Ascending aorta (tissue), 2 donors: ENCODE results near the gene SULT1A2. TPM values are rescaled to one million over a fixed set of nuclear protein-coding genes. Genes with fewer than 3 reads are reported as not detected.
A peak's percentile ranks its signal among the peaks of the same experiment; 100 is the strongest.
"Not testable (repeated sequence)": the region's sequence is repeated elsewhere in the genome, so short reads cannot be mapped to it uniquely, and the experiment has no call there.

Source experiments
- DNase-seq, 2 donors: peaks; one replicate each; pipeline ENCODE4 v3.0.0-alpha.2; 2019; ENCODE audit warnings: low spot score in 2 of 2
- H3K27ac ChIP-seq, 2 donors: fragments of 200-600 bp; sonication (generic); one replicate each; pipeline ENCODE4 v1.5.1; 2016 to 2017; ENCODE audit warnings: mild to moderate bottlenecking in 1 of 2
- H3K27me3 ChIP-seq: fragments of 200-600 bp; sonication (generic); one replicate; pipeline ENCODE4 v1.5.1; 2017
- H3K36me3 ChIP-seq, 2 donors: fragments of 200-600 bp; sonication (generic); one replicate each; pipeline ENCODE4 v1.5.1; 2016
- H3K4me1 ChIP-seq, 2 donors: fragments of 200-600 bp; sonication (generic); one replicate each; pipeline ENCODE4 v1.5.1; 2016 to 2017; ENCODE audit warnings: mild to moderate bottlenecking in 1 of 2
- H3K4me3 ChIP-seq, 2 donors: fragments of 200-600 bp; sonication (generic); one replicate each; pipeline ENCODE4 v1.5.1; 2016 to 2017; ENCODE audit warnings: mild to moderate bottlenecking in 1 of 2
- H3K9me3 ChIP-seq, 2 donors: fragments of 200-600 bp; sonication (generic); one replicate each; pipeline ENCODE4 v1.5.1; 2016
- intact Hi-C: fragments of 100-400 bp; cut with DNase I; formaldehyde crosslinking; loops from one replicate; pipeline ENCODE4 v1.15.1; 2023
- total RNA-seq: library from RNA; depleted of rRNA; stranded (reverse); fragments of >200 nt; gene quantifications from one replicate; pipeline ENCODE4 v1.1.0, GENCODE V29; 2016
- TF ChIP-seq, protein P1 (sequence below), 3 experiments: fragments of 200-600 bp in 2 of 3; fragments of 450-650 bp in 1 of 3; sonication (generic) in 2 of 3; IDR thresholded peaks; one replicate each; pipeline ENCODE4 v1.5.1; 2016 to 2019; ENCODE audit warnings: antibody characterized with exemption in 3 of 3, mild to moderate bottlenecking in 1 of 3, moderate library complexity in 1 of 3

SULT1A2 gene
- total RNA-seq, 1 donor from 2014 or later, result 4.3 TPM

DNA sequence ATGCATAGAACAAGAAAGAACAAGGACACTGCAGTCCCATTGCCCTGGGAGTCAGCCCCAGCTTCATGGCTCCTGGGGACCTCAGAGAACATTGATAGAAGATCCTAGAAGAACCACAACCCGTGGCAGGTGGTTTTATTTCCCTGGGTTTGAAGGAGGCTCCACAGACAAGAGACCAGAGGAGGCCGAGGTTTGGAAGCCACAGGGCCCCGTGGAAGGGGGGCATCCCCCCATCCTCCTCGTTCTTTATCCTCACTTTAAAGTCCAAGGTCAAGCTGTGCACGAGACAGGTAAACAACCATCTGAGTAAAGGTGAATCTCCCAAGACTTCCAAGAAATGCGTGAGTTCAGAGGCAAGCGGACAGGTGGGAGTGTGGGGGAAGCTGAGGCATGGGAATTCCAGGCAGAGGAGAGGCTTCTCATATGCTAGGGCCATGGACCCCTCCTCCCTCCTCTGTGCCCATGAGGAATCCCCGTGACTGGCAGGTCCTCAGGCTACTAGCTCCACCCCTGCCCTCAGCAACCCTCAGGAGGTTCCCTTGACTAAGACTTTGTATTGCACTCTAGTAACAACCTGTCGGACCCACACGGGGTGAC lies 13.8 kb upstream of the SULT1A2 start:
- intact Hi-C loops, result no loop called here
- Histone ChIP-seq H3K9me3 (no peaks in the 10 kb centered on the region), H3K4me1 (no peaks in the 10 kb centered on the region), H3K36me3 (no peaks in the 10 kb centered on the region), H3K27me3 (no peaks in the 10 kb centered on the region), H3K4me3 (no peak overlapping the region), H3K27ac (no peak overlapping the region)
- TF ChIP-seq, protein P1, sequence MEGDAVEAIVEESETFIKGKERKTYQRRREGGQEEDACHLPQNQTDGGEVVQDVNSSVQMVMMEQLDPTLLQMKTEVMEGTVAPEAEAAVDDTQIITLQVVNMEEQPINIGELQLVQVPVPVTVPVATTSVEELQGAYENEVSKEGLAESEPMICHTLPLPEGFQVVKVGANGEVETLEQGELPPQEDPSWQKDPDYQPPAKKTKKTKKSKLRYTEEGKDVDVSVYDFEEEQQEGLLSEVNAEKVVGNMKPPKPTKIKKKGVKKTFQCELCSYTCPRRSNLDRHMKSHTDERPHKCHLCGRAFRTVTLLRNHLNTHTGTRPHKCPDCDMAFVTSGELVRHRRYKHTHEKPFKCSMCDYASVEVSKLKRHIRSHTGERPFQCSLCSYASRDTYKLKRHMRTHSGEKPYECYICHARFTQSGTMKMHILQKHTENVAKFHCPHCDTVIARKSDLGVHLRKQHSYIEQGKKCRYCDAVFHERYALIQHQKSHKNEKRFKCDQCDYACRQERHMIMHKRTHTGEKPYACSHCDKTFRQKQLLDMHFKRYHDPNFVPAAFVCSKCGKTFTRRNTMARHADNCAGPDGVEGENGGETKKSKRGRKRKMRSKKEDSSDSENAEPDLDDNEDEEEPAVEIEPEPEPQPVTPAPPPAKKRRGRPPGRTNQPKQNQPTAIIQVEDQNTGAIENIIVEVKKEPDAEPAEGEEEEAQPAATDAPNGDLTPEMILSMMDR (IDR thresholded peaks at IDR 0.05), result no peak
- no peak for DNase-seq

DNA sequence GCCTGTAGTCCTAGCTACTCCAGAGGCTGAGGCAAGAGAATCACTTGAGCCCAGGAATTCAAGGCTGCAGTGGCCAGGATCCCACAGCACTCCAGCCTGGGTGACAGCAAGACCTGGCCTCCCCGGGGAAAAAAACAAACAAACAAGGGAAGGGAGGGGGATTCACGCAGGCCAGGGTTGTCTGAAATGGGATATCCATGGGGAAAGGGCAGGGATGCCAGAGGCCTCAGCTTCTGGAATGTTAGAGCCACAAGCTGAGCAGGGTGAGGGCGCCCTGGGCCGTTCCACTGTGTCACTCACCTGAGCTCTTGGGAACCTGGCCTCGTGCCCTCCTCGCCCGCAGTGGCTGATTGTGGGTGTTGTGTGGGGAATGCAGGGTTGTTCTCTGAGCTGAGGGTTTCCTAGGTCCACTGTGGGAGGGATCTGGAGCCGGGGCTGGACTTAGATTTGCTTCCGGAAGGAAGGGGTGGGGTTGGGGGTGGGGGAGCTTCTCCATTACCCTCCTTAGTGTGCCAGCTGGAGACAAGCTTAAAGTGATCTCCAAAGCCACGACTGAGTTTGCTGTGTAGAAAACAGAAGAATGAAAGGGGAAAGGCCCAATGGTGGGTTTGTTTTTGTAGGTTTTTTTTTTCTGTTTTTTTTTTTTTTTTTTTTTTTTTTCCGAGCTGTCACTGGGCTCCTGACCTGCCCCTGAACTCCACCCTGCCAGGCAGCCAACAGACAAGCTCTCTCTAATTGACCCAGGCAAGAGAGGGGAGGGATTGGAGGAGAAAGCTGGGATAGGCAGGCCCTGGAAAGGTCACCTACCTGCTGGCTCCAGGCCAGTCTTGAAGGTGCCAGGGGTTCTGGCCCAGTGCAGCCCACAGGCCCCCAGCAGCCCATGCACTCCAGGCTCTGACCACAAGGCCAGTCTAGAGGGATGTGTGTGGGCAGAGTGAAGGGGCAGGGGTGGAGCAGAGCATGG lies 13.1 kb upstream of the SULT1A2 start, which contains the start of gene SULT1A1:
Gene SULT1A1 (minus strand): TSS at position 414 of the 964 bp plus-strand sequence. CDS start 1,189 bp downstream, outside the sequence.
- Histone ChIP-seq H3K4me1 (no peaks in the 10 kb centered on the region), H3K27me3 (no peaks in the 10 kb centered on the region), H3K4me3 (peak within 1 kb of the TSS; percentile 34 to 44), H3K27ac (no peak within 1 kb of the TSS), H3K36me3 (no peaks in the 10 kb centered on the region), H3K9me3 (no peaks in the 10 kb centered on the region)
- TF ChIP-seq, protein P1 (IDR thresholded peaks at IDR 0.05), result no peak
- intact Hi-C loops, result no loop called here
- peak in 1 of 2 donors; percentile 77 for DNase-seq

DNA sequence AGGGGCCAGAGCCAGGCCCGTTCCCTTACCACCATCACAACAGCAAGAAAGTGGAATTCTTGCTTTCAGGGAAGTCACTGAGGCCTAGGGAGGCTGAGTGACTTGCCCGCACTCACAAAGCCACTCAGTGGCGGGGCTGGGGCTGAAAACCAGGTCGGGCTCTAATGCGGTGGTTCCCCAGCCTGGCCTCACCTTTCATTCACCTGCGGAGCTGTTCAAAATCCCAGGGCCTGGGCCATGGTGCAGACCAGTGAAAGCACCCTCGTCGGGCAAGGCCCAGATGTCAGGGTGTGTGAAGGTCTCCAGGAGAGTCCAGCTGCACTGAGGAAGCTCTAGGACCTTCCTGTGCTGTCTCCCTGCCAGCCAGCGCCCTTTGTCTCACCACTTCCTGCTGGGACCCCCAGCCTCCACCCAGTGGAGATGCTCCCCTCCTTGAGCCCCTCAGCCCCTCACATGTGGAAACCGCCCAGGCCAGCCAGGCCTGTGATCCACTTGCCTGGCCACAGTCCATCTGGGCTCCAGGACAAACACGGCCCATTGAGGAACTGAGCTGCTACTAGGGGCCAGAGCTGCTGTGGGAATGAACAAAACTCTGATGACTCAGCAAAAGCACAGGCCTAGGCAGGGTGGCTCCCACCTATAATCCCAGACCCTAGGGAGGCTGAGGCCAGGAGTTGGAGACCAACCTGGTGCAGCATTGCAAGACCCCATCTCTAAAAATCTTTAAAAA lies 12.2 kb upstream of the SULT1A2 start:
- H3K4me3 ChIP-seq, result peak overlapping the region; percentile 34 to 44
- H3K4me1 ChIP-seq, intact Hi-C loops, H3K36me3 ChIP-seq, H3K27ac ChIP-seq, H3K27me3 ChIP-seq, H3K9me3 ChIP-seq, DNase-seq: not testable (repeated sequence)

DNA sequence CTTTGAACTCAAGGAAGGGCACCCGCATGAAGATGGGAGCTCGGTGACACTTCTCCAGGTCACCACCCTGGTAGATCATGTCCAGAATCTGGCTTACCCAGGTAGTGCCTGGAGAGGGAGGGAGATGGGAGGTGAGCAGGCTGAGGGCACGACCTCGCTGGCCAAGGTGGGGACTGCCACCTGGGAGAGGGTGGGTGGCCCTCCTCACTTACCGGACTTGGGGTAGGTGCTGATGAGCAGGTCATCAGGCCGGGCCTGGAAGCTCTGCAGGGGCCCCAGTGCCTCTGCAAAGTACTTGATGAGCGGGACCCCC lies 11.6 kb upstream of the SULT1A2 start:
- H3K9me3 ChIP-seq, H3K4me3 ChIP-seq, H3K27ac ChIP-seq, DNase-seq, H3K27me3 ChIP-seq, H3K4me1 ChIP-seq, H3K36me3 ChIP-seq, intact Hi-C loops: not testable (repeated sequence)

DNA sequence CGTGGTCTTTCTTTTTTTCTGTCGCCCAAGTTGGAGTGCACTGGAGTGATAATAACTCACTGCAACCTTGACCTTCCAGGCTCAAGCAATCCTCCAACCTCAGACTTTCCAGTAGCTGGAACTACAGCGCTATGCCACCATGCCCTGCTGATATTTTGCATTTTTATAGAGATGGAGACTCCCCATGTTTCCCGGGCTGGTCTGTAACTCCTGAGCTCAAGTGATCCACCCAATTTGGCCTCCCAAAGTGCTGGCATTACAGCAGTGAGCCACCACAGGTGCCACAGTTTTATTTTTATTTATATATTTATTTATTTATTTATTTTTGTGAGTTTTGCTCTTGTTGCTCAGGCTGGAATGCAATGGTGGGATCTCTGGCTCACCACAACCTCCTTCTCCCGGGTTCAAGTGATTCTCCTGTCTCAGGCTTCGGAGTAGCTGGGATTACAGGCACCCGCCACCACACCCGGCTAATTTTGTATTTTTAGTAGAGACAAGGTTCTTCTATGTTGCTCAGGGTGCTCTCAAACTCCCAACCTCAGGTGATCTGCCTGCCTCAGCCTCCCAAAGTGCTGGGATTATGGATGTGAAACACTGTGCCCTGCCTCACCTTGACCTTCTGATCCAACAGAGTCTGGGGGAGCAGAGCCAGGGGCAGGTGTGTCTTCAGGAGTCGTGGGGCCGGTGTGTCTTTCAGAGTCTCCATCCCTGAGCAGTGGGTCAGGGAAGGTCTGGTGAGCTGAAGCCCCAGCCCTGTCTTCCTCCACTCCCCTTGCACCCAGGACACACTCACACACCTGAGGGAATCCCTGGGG lies 11.0 kb upstream of the SULT1A2 start:
- H3K4me1 ChIP-seq, H3K36me3 ChIP-seq, intact Hi-C loops, H3K27me3 ChIP-seq, H3K4me3 ChIP-seq, H3K27ac ChIP-seq, H3K9me3 ChIP-seq: not testable (repeated sequence)
- peak in 1 of 2 donors; percentile 64 for DNase-seq

DNA sequence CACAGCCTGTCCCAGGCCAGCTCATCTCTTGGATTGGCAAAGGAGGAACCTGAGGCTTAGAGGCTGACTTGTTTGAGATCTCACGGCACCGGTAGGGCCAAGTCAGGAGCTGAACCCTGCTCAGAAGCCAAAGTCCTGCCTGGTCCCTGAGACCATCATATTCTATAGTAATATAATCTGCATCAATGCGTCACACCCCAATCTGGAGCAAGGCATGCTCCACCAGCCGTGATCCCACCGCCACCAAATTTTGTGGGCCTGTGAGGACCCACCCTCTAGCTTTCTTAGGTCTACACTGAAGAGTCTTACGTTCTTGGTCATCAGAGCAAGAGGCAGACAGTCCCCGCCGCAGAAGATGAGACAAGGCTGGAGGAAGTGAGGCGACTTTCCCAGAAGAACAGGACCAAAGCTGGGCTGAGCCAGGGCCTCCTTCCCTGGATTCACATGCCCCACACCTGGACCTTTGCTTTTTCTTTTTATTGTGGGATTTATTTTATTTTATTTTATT lies 10.3 kb upstream of the SULT1A2 start:
- Histone ChIP-seq H3K4me3 (no peak overlapping the region), H3K9me3 (no peaks in the 10 kb centered on the region), H3K36me3 (no peaks in the 10 kb centered on the region), H3K27ac (no peak overlapping the region), H3K27me3 (no peaks in the 10 kb centered on the region), H3K4me1 (no peaks in the 10 kb centered on the region)
- peak in 1 of 2 donors; percentile 63 for DNase-seq
- TF ChIP-seq, protein P1 (IDR thresholded peaks at IDR 0.05), result no peak
- intact Hi-C loops, result no loop called here
